PFSK-1 (cell line): ENCODE results near the gene MBLAC1.

Experiments
- FOXP2 ChIP-seq: optimal IDR thresholded peaks from 2 replicates; pipeline ENCODE3; 2011; ENCODE audit warnings: borderline replicate concordance, control low read depth, inconsistent platforms; ENCODE audit not compliant: insufficient read depth; ENCODE audit errors: extremely low read length, extremely low read depth
- POLR2AphosphoS5 ChIP-seq: IDR thresholded peaks from 2 replicates; pipeline ENCODE4 v1.6.1; 2012; ENCODE audit warnings: low read depth, mild to moderate bottlenecking, control low read depth, low read length, moderate library complexity
- SIN3A ChIP-seq: IDR thresholded peaks from 2 replicates; pipeline ENCODE4 v1.6.1; 2012; ENCODE audit warnings: mild to moderate bottlenecking, low read length, moderate library complexity, borderline replicate concordance; ENCODE audit not compliant: insufficient read depth
- TAF1 ChIP-seq: IDR thresholded peaks from 2 replicates; pipeline ENCODE4 v1.6.1; 2012; ENCODE audit warnings: low read length, control low read depth, borderline replicate concordance; ENCODE audit not compliant: insufficient read depth
- TF ChIP-seq, protein P1 (sequence below), 2 experiments: IDR thresholded peaks; 2 replicates each; pipeline versions ENCODE4 v1.6.1 to v1.8.0; 2011 to 2012; ENCODE audit warnings: low read depth in 2 of 2, low read length in 2 of 2, control low read depth in 1 of 2, inconsistent platforms in 1 of 2, mild to moderate bottlenecking in 1 of 2, moderate library complexity in 1 of 2; ENCODE audit not compliant: insufficient read depth in 1 of 2

The MBLAC1 gene

DNA sequence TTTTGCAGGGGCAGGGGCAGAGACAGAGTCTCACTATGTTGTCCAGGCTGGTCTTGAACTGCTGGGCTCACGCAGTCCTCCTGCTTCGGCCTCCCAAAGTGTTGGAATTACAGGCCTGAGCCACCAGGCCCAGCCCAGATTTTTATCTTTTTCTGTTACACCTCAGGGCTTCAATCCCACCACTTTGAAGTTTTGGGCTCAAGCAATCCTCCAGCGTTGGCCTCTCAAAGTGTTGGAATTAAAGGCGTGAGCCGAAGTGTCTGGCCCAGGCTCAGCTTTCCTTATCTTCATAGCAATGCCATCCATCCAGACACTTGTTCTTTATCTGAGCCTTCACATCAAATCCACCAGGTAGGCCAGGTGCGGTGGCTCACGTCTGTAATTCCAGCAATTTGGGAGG lies 11.7 kb upstream of the MBLAC1 start:
- TF ChIP-seq POLR2AphosphoS5 (no peak), FOXP2 (no peak), SIN3A (no peak), TAF1 (no peak)
- TF ChIP-seq, protein P1, sequence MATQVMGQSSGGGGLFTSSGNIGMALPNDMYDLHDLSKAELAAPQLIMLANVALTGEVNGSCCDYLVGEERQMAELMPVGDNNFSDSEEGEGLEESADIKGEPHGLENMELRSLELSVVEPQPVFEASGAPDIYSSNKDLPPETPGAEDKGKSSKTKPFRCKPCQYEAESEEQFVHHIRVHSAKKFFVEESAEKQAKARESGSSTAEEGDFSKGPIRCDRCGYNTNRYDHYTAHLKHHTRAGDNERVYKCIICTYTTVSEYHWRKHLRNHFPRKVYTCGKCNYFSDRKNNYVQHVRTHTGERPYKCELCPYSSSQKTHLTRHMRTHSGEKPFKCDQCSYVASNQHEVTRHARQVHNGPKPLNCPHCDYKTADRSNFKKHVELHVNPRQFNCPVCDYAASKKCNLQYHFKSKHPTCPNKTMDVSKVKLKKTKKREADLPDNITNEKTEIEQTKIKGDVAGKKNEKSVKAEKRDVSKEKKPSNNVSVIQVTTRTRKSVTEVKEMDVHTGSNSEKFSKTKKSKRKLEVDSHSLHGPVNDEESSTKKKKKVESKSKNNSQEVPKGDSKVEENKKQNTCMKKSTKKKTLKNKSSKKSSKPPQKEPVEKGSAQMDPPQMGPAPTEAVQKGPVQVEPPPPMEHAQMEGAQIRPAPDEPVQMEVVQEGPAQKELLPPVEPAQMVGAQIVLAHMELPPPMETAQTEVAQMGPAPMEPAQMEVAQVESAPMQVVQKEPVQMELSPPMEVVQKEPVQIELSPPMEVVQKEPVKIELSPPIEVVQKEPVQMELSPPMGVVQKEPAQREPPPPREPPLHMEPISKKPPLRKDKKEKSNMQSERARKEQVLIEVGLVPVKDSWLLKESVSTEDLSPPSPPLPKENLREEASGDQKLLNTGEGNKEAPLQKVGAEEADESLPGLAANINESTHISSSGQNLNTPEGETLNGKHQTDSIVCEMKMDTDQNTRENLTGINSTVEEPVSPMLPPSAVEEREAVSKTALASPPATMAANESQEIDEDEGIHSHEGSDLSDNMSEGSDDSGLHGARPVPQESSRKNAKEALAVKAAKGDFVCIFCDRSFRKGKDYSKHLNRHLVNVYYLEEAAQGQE (IDR thresholded peaks at IDR 0.05; ENCODE audit: insufficient read depth in 1 of 2, low read depth in 2 of 2, low read length in 2 of 2), result no peak

- TF ChIP-seq SIN3A (no peak), TAF1 (no peak), POLR2AphosphoS5 (no peak), FOXP2 (no peak)
- TF ChIP-seq, protein P1 (IDR thresholded peaks at IDR 0.05; ENCODE audit: insufficient read depth in 1 of 2, low read depth in 2 of 2, low read length in 2 of 2), result no peak
Measured at GRCh38 chr7:100118388-100119071, 8.2 kb upstream of the MBLAC1 start.

- TF ChIP-seq SIN3A, result peak; percentile 76; the same call in 1 of the 2 replicates
- no peak for TF ChIP-seq FOXP2
- TF ChIP-seq, protein P1 (IDR thresholded peaks at IDR 0.05; ENCODE audit: insufficient read depth in 1 of 2, low read depth in 2 of 2, low read length in 2 of 2), result peak in 1 of 2 experiments; percentile 66; a peak in 2 of 4 replicates
- TF ChIP-seq TAF1, result peak; percentile 100
- TF ChIP-seq POLR2AphosphoS5, result peak; percentile 63
Measured at GRCh38 chr7:100119072-100119969, 7.4 kb upstream of the MBLAC1 start, which contains the start of the genes CNPY4 and TAF6. TSS of gene CNPY4 (plus strand) at chr7:100119634. CDS start at chr7:100119745, 111 bp downstream. TSS of gene TAF6 (minus strand) at chr7:100119358. CDS start at chr7:100114209, 5,149 bp downstream.

DNA sequence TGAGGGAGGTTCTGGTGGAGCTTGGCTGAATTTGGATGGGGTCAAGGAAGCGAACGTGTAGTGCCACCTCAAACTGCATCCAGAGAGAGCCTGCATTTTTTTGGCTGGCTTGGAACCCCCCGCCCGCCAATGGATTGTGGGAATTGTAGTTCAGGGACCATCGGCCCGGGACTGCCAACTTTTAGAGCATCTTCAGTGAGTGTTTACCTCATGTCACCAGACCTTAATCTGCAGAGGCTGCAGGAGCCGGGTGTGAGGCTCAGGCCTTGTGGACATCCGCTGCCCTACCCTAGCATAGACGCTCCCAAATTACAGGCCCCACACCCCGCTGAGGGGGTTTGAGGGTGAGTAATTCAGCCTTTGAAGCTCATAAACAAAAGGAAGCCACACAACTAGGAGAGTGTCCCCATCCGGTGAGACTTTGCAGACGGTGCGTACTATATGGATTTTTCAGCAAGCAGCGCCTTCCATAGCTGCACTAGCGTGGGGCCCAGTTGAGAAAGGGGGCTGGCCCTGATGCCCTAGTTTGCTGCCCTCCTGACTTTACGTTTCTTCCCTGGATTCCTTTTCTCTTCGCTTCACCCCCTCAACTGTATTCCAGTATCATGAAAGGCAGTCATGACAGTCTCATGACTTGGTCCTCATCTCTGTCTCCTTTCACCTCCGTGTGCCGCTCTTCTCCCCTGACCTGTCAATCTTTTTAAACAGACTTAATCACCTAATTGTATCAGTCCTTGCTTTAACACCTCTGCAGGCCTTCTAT lies 6.6 kb upstream of the MBLAC1 start:
- TF ChIP-seq POLR2AphosphoS5 (no peak; the same call in 1 of the 2 replicates), SIN3A (0 out of 2 replicates have a peak, but pooled peaks have one; percentile 7)

GRCh38 chr7:100120733-100121036 lies 6.1 kb upstream of the MBLAC1 start:
- TF ChIP-seq POLR2AphosphoS5 (no peak), SIN3A (no peak)
